ENCODE data around the gene CD55.

CD55 gene

DNA sequence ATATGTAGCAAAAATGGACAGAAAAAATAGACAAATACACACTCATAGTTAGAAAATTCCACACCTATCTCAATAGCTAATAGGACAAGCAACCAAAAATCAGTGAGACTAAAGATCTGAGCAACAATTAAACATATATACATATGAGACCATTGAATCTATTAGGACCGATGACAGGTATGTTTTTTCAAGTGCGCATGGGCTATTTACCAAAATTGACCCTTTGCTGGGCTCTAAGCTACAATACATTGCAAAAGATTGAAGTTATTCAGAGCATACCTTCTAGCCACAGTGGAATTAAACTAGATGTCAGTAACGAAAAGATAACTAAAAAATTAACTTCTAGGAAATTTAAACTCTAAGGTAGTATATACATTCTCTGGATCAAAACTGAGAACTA lies 13.7 kb downstream of the CD55 start:
- Histone ChIP-seq H3K4me3 (no peak overlapping the region), H3K27ac (no peak overlapping the region), H3K27me3 (no peaks in the 10 kb centered on the region), H3K4me1 (no peaks in the 10 kb centered on the region), H3K9me3 (no peaks in the 10 kb centered on the region), H3K36me3 (peaks cover 43 to 53% (median 47%) of the 10 kb centered on the region in 3 donors)
- TF ChIP-seq, protein P1, sequence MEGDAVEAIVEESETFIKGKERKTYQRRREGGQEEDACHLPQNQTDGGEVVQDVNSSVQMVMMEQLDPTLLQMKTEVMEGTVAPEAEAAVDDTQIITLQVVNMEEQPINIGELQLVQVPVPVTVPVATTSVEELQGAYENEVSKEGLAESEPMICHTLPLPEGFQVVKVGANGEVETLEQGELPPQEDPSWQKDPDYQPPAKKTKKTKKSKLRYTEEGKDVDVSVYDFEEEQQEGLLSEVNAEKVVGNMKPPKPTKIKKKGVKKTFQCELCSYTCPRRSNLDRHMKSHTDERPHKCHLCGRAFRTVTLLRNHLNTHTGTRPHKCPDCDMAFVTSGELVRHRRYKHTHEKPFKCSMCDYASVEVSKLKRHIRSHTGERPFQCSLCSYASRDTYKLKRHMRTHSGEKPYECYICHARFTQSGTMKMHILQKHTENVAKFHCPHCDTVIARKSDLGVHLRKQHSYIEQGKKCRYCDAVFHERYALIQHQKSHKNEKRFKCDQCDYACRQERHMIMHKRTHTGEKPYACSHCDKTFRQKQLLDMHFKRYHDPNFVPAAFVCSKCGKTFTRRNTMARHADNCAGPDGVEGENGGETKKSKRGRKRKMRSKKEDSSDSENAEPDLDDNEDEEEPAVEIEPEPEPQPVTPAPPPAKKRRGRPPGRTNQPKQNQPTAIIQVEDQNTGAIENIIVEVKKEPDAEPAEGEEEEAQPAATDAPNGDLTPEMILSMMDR (IDR thresholded peaks at IDR 0.05): no peak
- no peak for DNase-seq
- intact Hi-C loops (cut with DNase I; ENCODE audit: low total_unique reads): no loop called here

DNA sequence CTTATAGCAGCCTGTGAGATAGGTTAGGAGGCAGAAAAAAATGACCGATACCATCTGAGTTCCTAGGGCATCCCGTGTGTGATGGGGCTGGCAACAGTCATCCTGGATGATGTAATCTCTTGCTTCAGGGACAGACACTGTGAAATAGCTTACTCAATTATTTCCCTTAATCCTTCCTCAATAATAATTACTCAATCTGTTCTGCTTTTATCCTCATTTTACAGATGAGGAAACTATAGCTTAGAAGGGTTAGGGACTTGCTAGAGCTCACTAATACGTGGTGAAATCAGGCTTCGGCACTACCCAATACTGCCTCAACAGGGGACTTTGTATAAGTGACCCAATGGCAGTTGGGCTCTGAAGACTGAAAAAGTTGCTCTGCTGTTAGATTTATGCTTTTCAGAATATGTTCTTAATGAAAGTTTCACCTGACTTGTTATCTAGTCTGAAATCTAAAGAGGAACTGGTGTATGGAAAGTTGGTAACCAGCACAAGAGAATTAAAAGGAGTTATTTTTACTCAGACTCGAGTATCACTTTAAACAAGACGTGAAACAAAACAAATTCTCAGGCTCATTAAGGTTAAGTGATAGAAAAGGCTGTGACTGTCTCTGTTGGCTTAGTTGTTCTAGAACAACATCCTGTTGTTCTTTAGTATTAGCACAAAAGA lies 14.4 kb downstream of the CD55 start:
- H3K36me3 ChIP-seq: peaks cover 50 to 60% (median 53%) of the 10 kb centered on the region in 3 donors
- H3K4me1 ChIP-seq: no peaks in the 10 kb centered on the region
- TF ChIP-seq, protein P1 (IDR thresholded peaks at IDR 0.05): no peak
- H3K27ac ChIP-seq: no peak overlapping the region
- intact Hi-C loops (cut with DNase I; ENCODE audit: low total_unique reads): no loop called here
- no peaks in the 10 kb centered on the region for H3K9me3 ChIP-seq
- H3K4me3 ChIP-seq: no peak overlapping the region
- no peaks in the 10 kb centered on the region for H3K27me3 ChIP-seq
- DNase-seq: peak in 1 of 2 donors; percentile 61

DNA sequence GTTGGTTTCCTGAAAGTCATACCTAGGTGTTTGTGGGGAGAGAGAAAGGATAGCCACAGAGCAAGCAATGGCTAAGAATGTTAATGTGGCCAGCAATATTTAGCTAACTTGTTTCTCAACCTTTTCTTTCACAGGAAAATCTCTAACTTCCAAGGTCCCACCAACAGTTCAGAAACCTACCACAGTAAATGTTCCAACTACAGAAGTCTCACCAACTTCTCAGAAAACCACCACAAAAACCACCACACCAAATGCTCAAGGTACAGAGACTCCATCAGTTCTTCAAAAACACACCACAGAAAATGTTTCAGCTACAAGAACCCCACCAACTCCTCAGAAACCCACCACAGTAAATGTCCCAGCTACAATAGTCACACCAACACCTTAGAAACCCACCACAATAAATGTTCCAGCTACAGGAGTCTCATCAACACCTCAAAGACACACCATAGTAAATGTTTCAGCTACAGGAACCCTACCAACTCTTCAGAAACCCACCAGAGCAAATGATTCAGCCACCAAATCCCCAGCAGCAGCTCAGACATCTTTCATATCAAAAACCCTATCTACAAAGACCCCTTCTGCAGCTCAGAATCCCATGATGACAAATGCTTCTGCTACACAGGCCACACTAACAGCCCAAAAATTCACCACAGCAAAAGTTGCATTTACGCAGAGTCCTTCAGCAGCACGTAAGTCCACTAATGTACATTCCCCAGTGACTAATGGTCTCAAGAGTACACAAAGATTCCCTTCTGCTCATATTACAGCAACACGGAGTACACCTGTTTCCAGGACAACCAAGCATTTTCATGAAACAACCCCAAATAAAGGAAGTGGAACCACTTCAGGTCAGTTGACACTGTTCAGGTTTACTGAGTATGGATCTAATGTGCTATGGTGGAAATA lies 15.3 kb downstream of the CD55 start:
- no peak for DNase-seq
- no peaks in the 10 kb centered on the region for H3K9me3 ChIP-seq
- no peaks in the 10 kb centered on the region for H3K4me1 ChIP-seq
- H3K27ac ChIP-seq: no peak overlapping the region
- H3K27me3 ChIP-seq: no peaks in the 10 kb centered on the region
- H3K36me3 ChIP-seq: peaks cover 43 to 53% (median 51%) of the 10 kb centered on the region in 3 donors
- TF ChIP-seq, protein P1 (IDR thresholded peaks at IDR 0.05): no peak
- intact Hi-C loops (cut with DNase I; ENCODE audit: low total_unique reads): no loop called here
- H3K4me3 ChIP-seq: no peak overlapping the region

DNA sequence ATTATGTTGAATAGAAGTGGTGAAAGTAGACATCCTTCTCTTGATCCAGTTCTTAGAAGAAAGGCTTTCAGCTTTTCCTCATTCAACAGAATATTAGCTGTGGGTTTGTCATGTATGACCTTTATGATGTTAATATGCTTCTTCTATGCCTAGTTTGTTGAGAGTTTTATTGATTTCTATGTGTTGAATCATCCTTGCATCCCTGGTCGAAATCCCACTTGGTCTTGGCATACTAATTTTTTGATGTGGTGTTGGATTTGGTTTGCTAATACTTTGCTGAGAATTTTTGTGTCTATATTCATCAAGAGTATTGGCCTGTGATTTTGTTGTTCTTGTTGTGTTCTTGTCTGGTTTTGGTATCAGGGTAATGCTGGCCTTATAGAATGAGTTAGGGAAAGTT lies 20.9 kb downstream of the CD55 start:
- H3K36me3 ChIP-seq: peaks cover 17 to 25% (median 20%) of the 10 kb centered on the region in 3 donors
- no peak for DNase-seq
- intact Hi-C loops (cut with DNase I; ENCODE audit: low total_unique reads): no loop called here
- H3K27me3 ChIP-seq: no peaks in the 10 kb centered on the region
- TF ChIP-seq, protein P1 (IDR thresholded peaks at IDR 0.05): no peak
- H3K4me3 ChIP-seq: no peak overlapping the region
- H3K9me3 ChIP-seq: no peaks in the 10 kb centered on the region
- H3K27ac ChIP-seq: no peak overlapping the region
- H3K4me1 ChIP-seq: peaks cover 0 to 15% (median 5%) of the 10 kb centered on the region in 4 donors

DNA sequence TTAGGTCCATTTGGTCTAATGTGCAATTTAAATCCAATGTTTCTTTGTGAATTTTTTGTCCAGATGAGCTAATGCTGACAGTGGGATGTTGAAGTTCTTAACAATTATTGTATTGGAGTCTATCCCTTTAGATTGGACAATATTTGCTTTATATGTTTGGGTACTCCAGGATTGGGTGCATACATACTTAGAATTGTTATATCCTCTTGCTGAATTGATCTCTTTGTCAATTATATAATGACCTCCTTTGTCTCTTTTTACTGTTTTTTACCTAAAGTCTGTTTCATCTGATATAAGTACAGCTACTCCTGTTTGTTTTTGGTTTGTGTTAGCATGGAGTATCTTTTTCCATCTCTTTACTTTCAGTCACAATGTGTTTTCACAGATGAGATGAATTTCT lies 22.2 kb downstream of the CD55 start:
- H3K4me1 ChIP-seq: peaks cover 0 to 15% (median 5%) of the 10 kb centered on the region in 4 donors
- TF ChIP-seq, protein P1 (IDR thresholded peaks at IDR 0.05): no peak
- no peaks in the 10 kb centered on the region for H3K27me3 ChIP-seq
- H3K4me3 ChIP-seq: no peak overlapping the region
- intact Hi-C loops (cut with DNase I; ENCODE audit: low total_unique reads): no loop called here
- no peak overlapping the region for H3K27ac ChIP-seq
- H3K36me3 ChIP-seq: peaks cover 25 to 30% (median 26%) of the 10 kb centered on the region in 3 donors
- no peak for DNase-seq
- peaks cover 0 to 3% (median 0%) of the 10 kb centered on the region in 3 donors for H3K9me3 ChIP-seq

Data from tibial artery (tissue), 4 donors.